ENCODE results near the gene CASZ1. TPM values are rescaled to one million over a fixed set of nuclear protein-coding genes. Genes with fewer than 3 reads are reported as not detected.

Gene CASZ1
- polyA plus RNA-seq, 2 of the 4 experiments (the other 2 are of a cell fraction), result 0.52 to 1.2 TPM

DNA sequence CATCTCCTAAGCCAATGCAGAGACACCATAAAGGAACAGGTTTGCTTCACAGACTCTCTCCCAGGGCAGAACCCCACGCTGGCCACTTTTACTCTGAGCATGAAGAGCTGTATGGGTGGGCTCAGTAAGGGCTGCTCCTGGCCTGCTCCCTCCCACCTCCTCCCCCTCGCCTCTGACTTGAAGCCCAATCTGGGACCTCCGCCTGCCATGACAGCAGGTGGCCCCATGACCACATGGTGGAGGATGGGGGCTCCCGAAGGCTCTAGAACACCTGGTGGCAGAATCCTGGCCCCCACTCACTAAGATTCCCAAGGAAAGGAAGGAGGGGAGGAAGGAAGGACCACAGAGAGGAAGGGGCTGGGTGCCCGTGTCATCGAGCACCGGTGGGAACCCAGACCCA, 23.7 kb downstream of the CASZ1 start:
- ChIA-PET CTCF (no interaction called here), POLR2A (no interaction called here)
- no peak for FAIRE-seq
- ATAC-seq, result no peak
- Histone ChIP-seq H3K4me3 (no peak overlapping the region), H3K4me1 (no peaks in the 10 kb centered on the region), H3K27ac (no peak overlapping the region), H3K9me3 (no peaks in the 10 kb centered on the region), H3K4me2 (no peak overlapping the region)
- DNase-seq (ENCODE audit: low read depth in 1 of 2, low spot score in 1 of 2), result no peak
- TF ChIP-seq POLR2AphosphoS2 (conservative IDR thresholded peaks at IDR 0.05; ENCODE audit: low read length) (no peak), NPAS2 (CRISPR knock-in tag; IDR thresholded peaks at IDR 0.05; ENCODE audit: borderline replicate concordance) (no peak), KDM1A (IDR thresholded peaks at IDR 0.05; ENCODE audit: low read depth) (no peak), POLR2A (IDR thresholded peaks at IDR 0.05; ENCODE audit: low read length) (no peak), ZC3H11A (IDR thresholded peaks at IDR 0.05) (no peak)
- TF ChIP-seq, protein P1, sequence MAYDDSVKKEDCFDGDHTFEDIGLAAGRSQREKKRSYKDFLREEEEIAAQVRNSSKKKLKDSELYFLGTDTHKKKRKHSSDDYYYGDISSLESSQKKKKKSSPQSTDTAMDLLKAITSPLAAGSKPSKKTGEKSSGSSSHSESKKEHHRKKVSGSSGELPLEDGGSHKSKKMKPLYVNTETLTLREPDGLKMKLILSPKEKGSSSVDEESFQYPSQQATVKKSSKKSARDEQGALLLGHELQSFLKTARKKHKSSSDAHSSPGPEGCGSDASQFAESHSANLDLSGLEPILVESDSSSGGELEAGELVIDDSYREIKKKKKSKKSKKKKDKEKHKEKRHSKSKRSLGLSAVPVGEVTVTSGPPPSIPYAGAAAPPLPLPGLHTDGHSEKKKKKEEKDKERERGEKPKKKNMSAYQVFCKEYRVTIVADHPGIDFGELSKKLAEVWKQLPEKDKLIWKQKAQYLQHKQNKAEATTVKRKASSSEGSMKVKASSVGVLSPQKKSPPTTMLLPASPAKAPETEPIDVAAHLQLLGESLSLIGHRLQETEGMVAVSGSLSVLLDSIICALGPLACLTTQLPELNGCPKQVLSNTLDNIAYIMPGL (CRISPR knock-in tag; IDR thresholded peaks at IDR 0.05; ENCODE audit: borderline replicate concordance), result no peak
- 83% methylated on average over 5 of the region's 7 CpGs for WGBS (ENCODE audit: missing lambda C conversion rate)

DNA sequence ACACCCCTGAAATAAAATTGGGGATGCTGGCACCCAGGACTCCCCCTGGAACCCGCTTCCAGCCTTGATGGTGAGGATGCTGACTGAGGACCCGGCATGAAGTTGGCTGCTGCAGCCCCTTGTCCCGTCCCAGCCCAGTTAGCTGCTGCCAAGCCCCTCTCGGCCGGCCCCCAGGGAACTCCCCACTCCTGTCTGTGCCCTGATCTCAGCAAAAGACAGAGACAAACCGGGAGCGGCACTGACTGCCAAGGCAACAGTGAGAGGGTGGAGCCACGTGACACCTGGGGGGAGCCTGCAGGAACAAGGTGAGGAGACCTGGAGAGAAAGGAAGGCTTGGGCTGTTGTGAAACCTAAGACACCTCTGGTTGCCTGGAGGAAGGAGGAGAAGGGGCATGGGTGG, 24.7 kb downstream of the CASZ1 start:
- no peak for DNase-seq (ENCODE audit: low read depth in 1 of 2, low spot score in 1 of 2)
- Histone ChIP-seq H3K27ac (no peak overlapping the region), H3K4me1 (no peaks in the 10 kb centered on the region), H3K4me3 (no peak overlapping the region), H3K4me2 (no peak overlapping the region), H3K9me3 (no peaks in the 10 kb centered on the region)
- 49% methylated on average over 3 of the region's 8 CpGs for WGBS (ENCODE audit: missing lambda C conversion rate)
- ChIA-PET POLR2A (no interaction called here), CTCF (no interaction called here)
- ATAC-seq, result no peak
- TF ChIP-seq POLR2A (IDR thresholded peaks at IDR 0.05; ENCODE audit: low read length), result no peak
- no peak for TF ChIP-seq JUN (IDR thresholded peaks at IDR 0.05)
- no peak for TF ChIP-seq NFE2L2 (conservative IDR thresholded peaks at IDR 0.05; ENCODE audit: low read length)
- no peak for FAIRE-seq

DNA sequence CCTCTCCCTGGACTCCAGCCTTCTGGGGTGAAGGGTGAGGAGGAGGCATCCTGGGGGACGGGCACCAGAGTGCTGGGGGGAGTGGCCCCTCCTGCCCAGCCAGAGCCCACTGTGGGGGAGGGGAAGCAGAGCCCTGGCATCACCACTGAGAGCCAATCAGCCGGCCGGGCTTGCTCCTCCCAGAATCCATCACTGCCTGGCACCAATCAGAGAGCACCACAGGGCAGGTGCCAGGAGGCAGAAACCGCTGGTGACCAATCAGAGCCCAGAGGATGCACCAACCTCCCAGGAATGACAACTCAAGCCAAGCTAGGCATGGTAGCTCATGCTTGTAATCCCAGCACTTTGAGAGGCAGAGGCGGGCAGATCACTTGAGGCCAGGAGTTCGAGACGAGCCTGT, 27.9 kb downstream of the CASZ1 start:
- WGBS (ENCODE audit: missing lambda C conversion rate), result 94% methylated on average over 3 of the region's 7 CpGs
- TF ChIP-seq CBX2 (IDR thresholded peaks at IDR 0.05; ENCODE audit: borderline replicate concordance, low read depth), result no peak
- TF ChIP-seq POLR2A (IDR thresholded peaks at IDR 0.05; ENCODE audit: low read length), result no peak
- no peak for TF ChIP-seq JUN (IDR thresholded peaks at IDR 0.05)
- TF ChIP-seq, protein P2, sequence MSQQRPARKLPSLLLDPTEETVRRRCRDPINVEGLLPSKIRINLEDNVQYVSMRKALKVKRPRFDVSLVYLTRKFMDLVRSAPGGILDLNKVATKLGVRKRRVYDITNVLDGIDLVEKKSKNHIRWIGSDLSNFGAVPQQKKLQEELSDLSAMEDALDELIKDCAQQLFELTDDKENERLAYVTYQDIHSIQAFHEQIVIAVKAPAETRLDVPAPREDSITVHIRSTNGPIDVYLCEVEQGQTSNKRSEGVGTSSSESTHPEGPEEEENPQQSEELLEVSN (IDR thresholded peaks at IDR 0.05; ENCODE audit: borderline replicate concordance, low read depth), result no peak
- TF ChIP-seq, protein P3, sequence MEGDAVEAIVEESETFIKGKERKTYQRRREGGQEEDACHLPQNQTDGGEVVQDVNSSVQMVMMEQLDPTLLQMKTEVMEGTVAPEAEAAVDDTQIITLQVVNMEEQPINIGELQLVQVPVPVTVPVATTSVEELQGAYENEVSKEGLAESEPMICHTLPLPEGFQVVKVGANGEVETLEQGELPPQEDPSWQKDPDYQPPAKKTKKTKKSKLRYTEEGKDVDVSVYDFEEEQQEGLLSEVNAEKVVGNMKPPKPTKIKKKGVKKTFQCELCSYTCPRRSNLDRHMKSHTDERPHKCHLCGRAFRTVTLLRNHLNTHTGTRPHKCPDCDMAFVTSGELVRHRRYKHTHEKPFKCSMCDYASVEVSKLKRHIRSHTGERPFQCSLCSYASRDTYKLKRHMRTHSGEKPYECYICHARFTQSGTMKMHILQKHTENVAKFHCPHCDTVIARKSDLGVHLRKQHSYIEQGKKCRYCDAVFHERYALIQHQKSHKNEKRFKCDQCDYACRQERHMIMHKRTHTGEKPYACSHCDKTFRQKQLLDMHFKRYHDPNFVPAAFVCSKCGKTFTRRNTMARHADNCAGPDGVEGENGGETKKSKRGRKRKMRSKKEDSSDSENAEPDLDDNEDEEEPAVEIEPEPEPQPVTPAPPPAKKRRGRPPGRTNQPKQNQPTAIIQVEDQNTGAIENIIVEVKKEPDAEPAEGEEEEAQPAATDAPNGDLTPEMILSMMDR (IDR thresholded peaks at IDR 0.05), result no peak
- Histone ChIP-seq H3K4me2 (no peak overlapping the region), H3K4me3 (no peak overlapping the region), H3K9me3 (no peaks in the 10 kb centered on the region), H3K27ac (no peak overlapping the region), H3K4me1 (no peaks in the 10 kb centered on the region)
- FAIRE-seq, result no peak
- peak in 1 of 2 experiments; percentile 18 for DNase-seq (ENCODE audit: low read depth in 1 of 2, low spot score in 1 of 2)
- ChIA-PET CTCF (no interaction called here), POLR2A (no interaction called here)
- ATAC-seq, result peak in 1 of 2 experiments; percentile 60; a peak in 3 of 6 replicates

DNA sequence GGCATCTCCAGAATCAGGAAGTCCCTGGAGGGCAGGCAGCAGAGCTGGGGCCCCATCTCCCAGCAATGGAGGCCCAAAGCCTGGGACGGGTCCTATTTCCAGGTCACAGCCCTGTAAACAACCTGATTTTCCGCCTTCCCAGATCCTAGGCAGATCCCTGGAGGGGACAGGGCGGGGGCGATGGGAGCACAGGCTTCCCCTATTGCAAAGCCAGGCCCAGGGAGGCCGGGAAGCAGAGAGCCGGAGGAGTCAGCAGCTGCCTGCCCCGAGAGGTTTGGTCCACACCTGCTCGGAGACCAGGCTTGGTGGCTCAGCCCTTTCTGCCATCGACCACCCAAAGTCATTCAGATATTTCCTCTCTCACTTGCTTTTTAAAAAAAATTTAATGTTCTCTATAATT, 29.2 kb downstream of the CASZ1 start:
- Histone ChIP-seq H3K9me3 (no peaks in the 10 kb centered on the region), H3K4me2 (no peak overlapping the region), H3K4me3 (no peak overlapping the region), H3K4me1 (no peaks in the 10 kb centered on the region), H3K27ac (no peak overlapping the region)
- 70% methylated on average over 9 of the region's 9 CpGs for WGBS (ENCODE audit: missing lambda C conversion rate)
- ATAC-seq, result no peak
- FAIRE-seq, result no peak
- no peak for DNase-seq (ENCODE audit: low read depth in 1 of 2, low spot score in 1 of 2)
- POLR2A ChIA-PET, result no interaction called here
- CTCF ChIA-PET, result no interaction called here
- TF ChIP-seq TFCP2L1 (CRISPR knock-in tag; IDR thresholded peaks at IDR 0.05) (no peak), KDM1A (IDR thresholded peaks at IDR 0.05; ENCODE audit: low read depth) (no peak), CHD2 (IDR thresholded peaks at IDR 0.05; ENCODE audit: low read length, partially characterized antibody) (no peak), ZSCAN20 (CRISPR knock-in tag; IDR thresholded peaks at IDR 0.05) (no peak), FOSB (CRISPR knock-in tag; IDR thresholded peaks at IDR 0.05) (no peak), MYC (IDR thresholded peaks at IDR 0.05; ENCODE audit: borderline replicate concordance, low read length) (no peak), BHLHE40 (IDR thresholded peaks at IDR 0.05; ENCODE audit: low read depth, low read length) (no peak), POLR2AphosphoS2 (conservative IDR thresholded peaks at IDR 0.05; ENCODE audit: low read length) (no peak), FOSL2 (IDR thresholded peaks at IDR 0.05) (no peak), FOSL2 (CRISPR knock-in tag; IDR thresholded peaks at IDR 0.05) (no peak)
- TF ChIP-seq, protein P1 (CRISPR knock-in tag; IDR thresholded peaks at IDR 0.05; ENCODE audit: borderline replicate concordance), result no peak
- TF ChIP-seq, protein P4, sequence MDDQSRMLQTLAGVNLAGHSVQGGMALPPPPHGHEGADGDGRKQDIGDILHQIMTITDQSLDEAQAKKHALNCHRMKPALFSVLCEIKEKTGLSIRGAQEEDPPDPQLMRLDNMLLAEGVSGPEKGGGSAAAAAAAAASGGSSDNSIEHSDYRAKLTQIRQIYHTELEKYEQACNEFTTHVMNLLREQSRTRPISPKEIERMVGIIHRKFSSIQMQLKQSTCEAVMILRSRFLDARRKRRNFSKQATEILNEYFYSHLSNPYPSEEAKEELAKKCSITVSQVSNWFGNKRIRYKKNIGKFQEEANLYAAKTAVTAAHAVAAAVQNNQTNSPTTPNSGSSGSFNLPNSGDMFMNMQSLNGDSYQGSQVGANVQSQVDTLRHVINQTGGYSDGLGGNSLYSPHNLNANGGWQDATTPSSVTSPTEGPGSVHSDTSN (IDR thresholded peaks at IDR 0.05), result no peak
- TF ChIP-seq, protein P5, sequence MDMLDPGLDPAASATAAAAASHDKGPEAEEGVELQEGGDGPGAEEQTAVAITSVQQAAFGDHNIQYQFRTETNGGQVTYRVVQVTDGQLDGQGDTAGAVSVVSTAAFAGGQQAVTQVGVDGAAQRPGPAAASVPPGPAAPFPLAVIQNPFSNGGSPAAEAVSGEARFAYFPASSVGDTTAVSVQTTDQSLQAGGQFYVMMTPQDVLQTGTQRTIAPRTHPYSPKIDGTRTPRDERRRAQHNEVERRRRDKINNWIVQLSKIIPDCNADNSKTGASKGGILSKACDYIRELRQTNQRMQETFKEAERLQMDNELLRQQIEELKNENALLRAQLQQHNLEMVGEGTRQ (IDR thresholded peaks at IDR 0.05), result no peak
- TF ChIP-seq, protein P6, sequence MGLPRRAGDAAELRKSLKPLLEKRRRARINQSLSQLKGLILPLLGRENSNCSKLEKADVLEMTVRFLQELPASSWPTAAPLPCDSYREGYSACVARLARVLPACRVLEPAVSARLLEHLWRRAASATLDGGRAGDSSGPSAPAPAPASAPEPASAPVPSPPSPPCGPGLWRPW (IDR thresholded peaks at IDR 0.05), result no peak
